ENCODE data around the gene PPT1.

PPT1 gene

DNA sequence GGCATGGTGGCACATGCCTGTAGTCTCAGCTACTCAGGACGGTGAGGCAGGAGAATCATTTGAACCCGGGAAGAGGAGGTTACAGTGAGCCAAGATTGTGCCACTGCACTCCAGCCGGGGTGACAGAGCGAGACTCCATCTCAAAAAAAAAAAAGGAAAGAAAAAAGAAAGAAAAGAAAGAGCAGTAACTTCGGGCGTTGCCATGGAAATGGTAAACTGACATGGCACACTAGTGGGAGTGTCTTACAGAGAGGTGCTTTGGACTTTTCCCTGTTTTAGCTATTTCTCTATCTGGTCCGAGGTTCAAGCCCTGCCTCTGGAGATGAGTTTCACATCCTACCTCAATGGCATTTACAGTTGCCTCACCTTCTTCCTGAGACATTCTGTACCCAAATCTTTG is 23.1 kb upstream of the PPT1 start:
- ChIA-PET CTCF (interaction anchor here (1.1 to 1.2 kb wide), 2 partner anchors 33 to 43 kb away, joined by 3 to 4 read pairs; no protein-coding TSS in a partner anchor), POLR2A (no interaction called here)
- Histone ChIP-seq H3K36me3 (ENCODE audit: control insufficient read depth in 2 of 2, insufficient read depth in 1 of 2, low read length in 2 of 2) (no peaks in the 10 kb centered on the region), H3K27ac (ENCODE audit: extremely low read depth, low read depth, low read length) (no peak overlapping the region), H3K9me3 (ENCODE audit: control insufficient read depth, insufficient read depth, low read depth, low read length) (no peaks in the 10 kb centered on the region), H3K4me1 (ENCODE audit: control insufficient read depth, insufficient read depth, low read length) (no peaks in the 10 kb centered on the region; the same call in 1 of the 2 replicates), H3K4me3 (ENCODE audit: low read depth, low read length) (no peak overlapping the region)
- no peak for TF ChIP-seq ZNF585B (tag by site-specific recombination; IDR thresholded peaks at IDR 0.05)

DNA sequence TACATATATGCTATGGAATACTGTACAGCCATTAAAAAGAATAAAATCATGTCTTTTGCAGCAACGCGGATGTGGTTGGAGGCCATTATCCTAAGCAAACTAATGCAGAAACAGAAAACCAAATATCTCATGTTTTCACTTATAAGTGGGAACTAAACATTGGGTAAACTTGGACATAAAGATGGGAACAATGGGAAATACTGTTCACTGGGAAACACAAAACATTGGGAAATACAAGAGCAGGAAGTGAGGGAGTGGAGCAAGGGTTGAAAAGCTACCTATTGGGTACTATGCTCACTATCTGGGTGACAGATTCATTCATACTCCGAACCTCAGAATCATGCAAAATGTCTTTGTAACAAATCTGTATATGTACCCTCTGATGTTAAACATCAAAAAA is 17.3 kb upstream of the PPT1 start:
- H3K27ac ChIP-seq (ENCODE audit: extremely low read depth, low read depth, low read length): no peak overlapping the region
- H3K4me3 ChIP-seq (ENCODE audit: low read depth, low read length): no peak overlapping the region
- ChIA-PET CTCF (no interaction called here), POLR2A (no interaction called here)
- H3K4me1 ChIP-seq (ENCODE audit: control insufficient read depth, insufficient read depth, low read length): no peaks in the 10 kb centered on the region
- TF ChIP-seq ZNF112 (tag by site-specific recombination; IDR thresholded peaks at IDR 0.05): no peak
- no peak for TF ChIP-seq ZNF223 (tag by site-specific recombination; IDR thresholded peaks at IDR 0.05)
- TF ChIP-seq, protein P1, sequence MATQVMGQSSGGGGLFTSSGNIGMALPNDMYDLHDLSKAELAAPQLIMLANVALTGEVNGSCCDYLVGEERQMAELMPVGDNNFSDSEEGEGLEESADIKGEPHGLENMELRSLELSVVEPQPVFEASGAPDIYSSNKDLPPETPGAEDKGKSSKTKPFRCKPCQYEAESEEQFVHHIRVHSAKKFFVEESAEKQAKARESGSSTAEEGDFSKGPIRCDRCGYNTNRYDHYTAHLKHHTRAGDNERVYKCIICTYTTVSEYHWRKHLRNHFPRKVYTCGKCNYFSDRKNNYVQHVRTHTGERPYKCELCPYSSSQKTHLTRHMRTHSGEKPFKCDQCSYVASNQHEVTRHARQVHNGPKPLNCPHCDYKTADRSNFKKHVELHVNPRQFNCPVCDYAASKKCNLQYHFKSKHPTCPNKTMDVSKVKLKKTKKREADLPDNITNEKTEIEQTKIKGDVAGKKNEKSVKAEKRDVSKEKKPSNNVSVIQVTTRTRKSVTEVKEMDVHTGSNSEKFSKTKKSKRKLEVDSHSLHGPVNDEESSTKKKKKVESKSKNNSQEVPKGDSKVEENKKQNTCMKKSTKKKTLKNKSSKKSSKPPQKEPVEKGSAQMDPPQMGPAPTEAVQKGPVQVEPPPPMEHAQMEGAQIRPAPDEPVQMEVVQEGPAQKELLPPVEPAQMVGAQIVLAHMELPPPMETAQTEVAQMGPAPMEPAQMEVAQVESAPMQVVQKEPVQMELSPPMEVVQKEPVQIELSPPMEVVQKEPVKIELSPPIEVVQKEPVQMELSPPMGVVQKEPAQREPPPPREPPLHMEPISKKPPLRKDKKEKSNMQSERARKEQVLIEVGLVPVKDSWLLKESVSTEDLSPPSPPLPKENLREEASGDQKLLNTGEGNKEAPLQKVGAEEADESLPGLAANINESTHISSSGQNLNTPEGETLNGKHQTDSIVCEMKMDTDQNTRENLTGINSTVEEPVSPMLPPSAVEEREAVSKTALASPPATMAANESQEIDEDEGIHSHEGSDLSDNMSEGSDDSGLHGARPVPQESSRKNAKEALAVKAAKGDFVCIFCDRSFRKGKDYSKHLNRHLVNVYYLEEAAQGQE (tag by site-specific recombination; IDR thresholded peaks at IDR 0.05): no peak
- no peak for TF ChIP-seq ZSCAN23 (tag by site-specific recombination; IDR thresholded peaks at IDR 0.05)
- no peak for TF ChIP-seq MEIS1 (CRISPR knock-in tag; IDR thresholded peaks at IDR 0.05; ENCODE audit: borderline replicate concordance)
- no peak for TF ChIP-seq ZNF274 (IDR thresholded peaks at IDR 0.05; ENCODE audit: low read length)
- no peak for TF ChIP-seq ZNF274 (tag by site-specific recombination; IDR thresholded peaks at IDR 0.05; ENCODE audit: borderline replicate concordance)
- H3K9me3 ChIP-seq (ENCODE audit: control insufficient read depth, insufficient read depth, low read depth, low read length): no peaks in the 10 kb centered on the region
- no peaks in the 10 kb centered on the region for H3K36me3 ChIP-seq (ENCODE audit: control insufficient read depth in 2 of 2, insufficient read depth in 1 of 2, low read length in 2 of 2)

DNA sequence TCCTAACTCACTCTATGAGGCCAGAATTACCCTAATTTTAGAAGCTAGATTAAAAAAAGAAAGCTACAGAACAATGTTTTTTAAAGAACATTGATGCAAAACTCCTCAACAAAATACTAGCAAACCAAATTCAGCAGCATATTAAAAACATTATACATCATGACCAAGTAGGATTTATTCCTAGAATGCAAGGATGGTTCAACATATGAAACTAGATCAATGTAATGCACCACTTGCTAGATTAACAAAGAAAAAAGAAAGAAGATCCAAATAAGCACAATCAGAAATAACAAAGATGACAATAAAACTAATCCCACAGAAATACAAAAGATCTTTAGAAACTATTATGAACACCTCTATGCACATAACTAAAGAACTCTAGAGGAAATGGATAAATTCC is 13.3 kb upstream of the PPT1 start:
- TF ChIP-seq REPIN1 (tag by site-specific recombination; IDR thresholded peaks at IDR 0.05; ENCODE audit: low read depth) (no peak), ZIC2 (tag by site-specific recombination; IDR thresholded peaks at IDR 0.05) (no peak), ZNF292 (tag by site-specific recombination; IDR thresholded peaks at IDR 0.05; ENCODE audit: borderline replicate concordance, low read depth) (no peak), SETDB1 (IDR thresholded peaks at IDR 0.05; ENCODE audit: insufficient read length, low read length) (peak; percentile 52)
- H3K9me3 ChIP-seq (ENCODE audit: control insufficient read depth, insufficient read depth, low read depth, low read length): no peaks in the 10 kb centered on the region
- CTCF ChIA-PET: interaction anchor here (0.6 to 0.7 kb wide), 3 partner anchors 39 to 442 kb away, joined by 3 to 5 read pairs (median 3); no protein-coding TSS in a partner anchor
- no peaks in the 10 kb centered on the region for H3K36me3 ChIP-seq (ENCODE audit: control insufficient read depth in 2 of 2, insufficient read depth in 1 of 2, low read length in 2 of 2)
- no peak overlapping the region for H3K4me3 ChIP-seq (ENCODE audit: low read depth, low read length)
- H3K27ac ChIP-seq (ENCODE audit: extremely low read depth, low read depth, low read length): no peak overlapping the region
- no peaks in the 10 kb centered on the region for H3K4me1 ChIP-seq (ENCODE audit: control insufficient read depth, insufficient read depth, low read length)
- POLR2A ChIA-PET: no interaction called here

DNA sequence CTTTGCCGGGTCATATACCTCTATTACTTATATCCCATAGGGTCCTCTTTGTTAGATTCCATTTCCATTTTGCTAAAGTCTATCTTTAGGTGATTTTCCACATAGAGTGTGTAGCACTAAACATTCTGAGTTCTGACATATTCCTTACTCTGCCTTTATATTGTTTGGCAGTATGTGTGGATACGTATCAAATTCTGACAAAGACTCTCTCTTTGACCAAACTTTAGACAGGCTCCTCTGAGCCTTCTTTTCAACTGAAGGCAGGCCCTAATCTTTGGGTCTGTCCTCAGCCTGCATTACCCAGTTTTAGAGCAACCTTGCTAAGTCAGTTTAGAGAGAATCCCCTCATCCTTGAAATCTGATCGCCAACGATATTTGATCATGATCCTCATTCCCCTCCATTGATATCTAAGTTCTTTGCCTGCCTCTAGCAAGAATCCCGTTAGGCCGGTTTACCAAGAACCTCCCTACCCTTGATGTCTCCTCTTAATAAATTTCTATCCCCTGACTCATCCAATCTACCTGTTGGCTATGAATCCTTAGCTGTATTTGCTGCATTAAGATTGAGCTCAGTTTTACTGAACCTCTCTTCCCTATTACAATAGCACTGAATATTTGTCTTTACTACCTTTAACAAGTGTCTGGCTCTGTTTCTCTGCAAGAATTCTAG is 10.4 kb upstream of the PPT1 start:
- Histone ChIP-seq H3K36me3 (ENCODE audit: control insufficient read depth in 2 of 2, insufficient read depth in 1 of 2, low read length in 2 of 2) (no peaks in the 10 kb centered on the region), H3K4me1 (ENCODE audit: control insufficient read depth, insufficient read depth, low read length) (no peaks in the 10 kb centered on the region), H3K27ac (ENCODE audit: extremely low read depth, low read depth, low read length) (no peak overlapping the region), H3K9me3 (ENCODE audit: control insufficient read depth, insufficient read depth, low read depth, low read length) (no peaks in the 10 kb centered on the region), H3K4me3 (ENCODE audit: low read depth, low read length) (no peak overlapping the region)
- POLR2A ChIA-PET: no interaction called here
- CTCF ChIA-PET: interaction anchor here (0.7 kb wide), 3 partner anchors 51 to 1760 kb away, joined by 3 to 5 read pairs (median 3); no protein-coding TSS in a partner anchor
- TF ChIP-seq SCRT2 (tag by site-specific recombination; IDR thresholded peaks at IDR 0.05) (peak; percentile 18; the same call in 1 of the 2 replicates), KLF1 (tag by site-specific recombination; IDR thresholded peaks at IDR 0.05) (no peak), ZNF76 (tag by site-specific recombination; IDR thresholded peaks at IDR 0.05; ENCODE audit: borderline replicate concordance, low read depth) (no peak)
- TF ChIP-seq, protein P2, sequence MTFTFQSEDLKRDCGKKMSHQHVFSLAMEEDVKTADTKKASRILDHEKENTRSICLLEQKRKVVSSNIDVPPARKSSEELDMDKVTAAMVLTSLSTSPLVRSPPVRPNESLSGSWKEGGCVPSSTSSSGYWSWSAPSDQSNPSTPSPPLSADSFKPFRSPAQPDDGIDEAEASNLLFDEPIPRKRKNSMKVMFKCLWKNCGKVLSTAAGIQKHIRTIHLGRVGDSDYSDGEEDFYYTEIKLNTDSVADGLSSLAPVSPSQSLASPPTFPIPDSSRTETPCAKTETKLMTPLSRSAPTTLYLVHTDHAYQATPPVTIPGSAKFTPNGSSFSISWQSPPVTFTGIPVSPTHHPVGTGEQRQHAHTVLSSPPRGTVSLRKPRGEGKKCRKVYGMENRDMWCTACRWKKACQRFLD (tag by site-specific recombination; IDR thresholded peaks at IDR 0.05): no peak
